Motor neuron (in vitro differentiated cells): ENCODE results near the gene WWOX. TPM values are rescaled to one million over a fixed set of nuclear protein-coding genes. Genes with fewer than 3 reads are reported as not detected.

Experiments used
- ATAC-seq, 8 experiments: fragments of 200-7000 bp; cut with Tn5 transposase; replicated peaks in 6 of 8; 2 replicates each; pipeline ENCODE4 v1.8.0; 2021; ENCODE audit warnings: mild to moderate bottlenecking in 8 of 8, moderate library complexity in 8 of 8
- H3K27ac ChIP-seq, 2 donors: fragments of 250-450 bp; sonication (Bioruptor Pico); 2 replicates each; pipeline ENCODE4 v1.9.0; 2021; ENCODE audit warnings: antibody characterized with exemption in 2 of 2, mild to moderate bottlenecking in 2 of 2, moderate library complexity in 1 of 2
- H3K4me1 ChIP-seq, 2 donors: fragments of 250-450 bp; sonication (Bioruptor Pico); replicated peaks in 1 of 2; 2 replicates each; pipeline ENCODE4 v1.6.1; 2021; ENCODE audit warnings: antibody characterized with exemption in 2 of 2, mild to moderate bottlenecking in 2 of 2, moderate library complexity in 1 of 2
- H3K4me3 ChIP-seq, 5 donors: fragments of 250-450 bp; sonication (Bioruptor Pico); 2 replicates each; pipeline ENCODE4 v1.9.0; 2021; ENCODE audit warnings: antibody characterized with exemption in 5 of 5, mild to moderate bottlenecking in 5 of 5, moderate library complexity in 4 of 5
- WGBS, 10 experiments: fragments of 450-650 bp; shearing (Covaris generic); methylation state at CpG; one replicate each; pipeline ENCODE4 v1.0.0; 2022; 5-methylcytosine and 5-hydroxymethylcytosine counted together
- in situ Hi-C, 9 experiments: fragments of 400-800 bp; cut with MboI; loops; one replicate each; pipeline ENCODE4 v1.15.0; 2021; ENCODE audit warnings: low sequenced_read_pairs in 9 of 9, low pct_unique_long_range_greater_than_20kb in 2 of 9; ENCODE audit not compliant: unreplicated experiment in 9 of 9
- total RNA-seq, 8 experiments: library from RNA; unstranded; fragments of 300-600 nt; gene quantifications; 2 replicates each; pipeline versions ENCODE4 v1.2.3 to v1.2.4, GENCODE V29; 2022

The WWOX gene
- total RNA-seq, 8 experiments from 2014 or later, result 10.3 to 27.8 (median 12.3) TPM

GRCh38 chr16:78130083-78130608, 30.7 kb downstream of the WWOX start:
- 0 to 100% (median 80%) methylated on average over 1 to 4 of the region's 4 CpGs; no CpG with 5 or more reads in 3 of the 10 experiments for WGBS, 10 experiments
- Histone ChIP-seq H3K4me3 (no peak overlapping the region), H3K4me1 (no peaks in the 10 kb centered on the region), H3K27ac (no peak overlapping the region)
- ATAC-seq, result no peak
- in situ Hi-C loops, result no loop called here

GRCh38 chr16:78130950-78131349, 31.5 kb downstream of the WWOX start:
- no peak for ATAC-seq
- Histone ChIP-seq H3K4me3 (no peak overlapping the region), H3K27ac (no peak overlapping the region), H3K4me1 (no peaks in the 10 kb centered on the region)
- in situ Hi-C loops, result no loop called here
- 74 to 100% (median 86%) methylated on average over 1 to 5 of the region's 5 CpGs; no CpG with 5 or more reads in 2 of the 10 experiments for WGBS, 10 experiments

- ATAC-seq, result no peak
- H3K27ac ChIP-seq, result no peak overlapping the region
- H3K4me3 ChIP-seq, result no peak overlapping the region
- H3K4me1 ChIP-seq, result no peaks in the 10 kb centered on the region
- WGBS, 10 experiments, result 25 to 100% (median 77%) methylated on average over 1 to 2 of the region's 2 CpGs; no CpG with 5 or more reads in 1 of the 10 experiments
- in situ Hi-C loops, result no loop called here
These were observed 34.5 kb downstream of the WWOX start for GRCh38 chr16:78133919-78134318.

GRCh38 chr16:78134944-78135619, 35.6 kb downstream of the WWOX start:
- WGBS, 10 experiments, result 42 to 100% (median 74%) methylated on average over 1 to 7 of the region's 7 CpGs; no CpG with 5 or more reads in 1 of the 10 experiments
- no peak overlapping the region for H3K27ac ChIP-seq
- no peaks in the 10 kb centered on the region for H3K4me1 ChIP-seq
- in situ Hi-C loops, result no loop called here
- ATAC-seq, result peak in 1 of 8 experiments; percentile 19
- H3K4me3 ChIP-seq, result no peak overlapping the region

GRCh38 chr16:78137179-78137578, 37.7 kb downstream of the WWOX start:
- 49 to 100% (median 95%) methylated on average over 1 to 11 of the region's 11 CpGs for WGBS, 10 experiments

GRCh38 chr16:78137782-78138616, 38.5 kb downstream of the WWOX start:
- in situ Hi-C loops, result no loop called here
- ATAC-seq, result no peak
- 36 to 98% (median 91%) methylated on average over 2 to 8 of the region's 8 CpGs for WGBS, 10 experiments
- Histone ChIP-seq H3K4me1 (no peaks in the 10 kb centered on the region), H3K4me3 (no peak overlapping the region), H3K27ac (no peak overlapping the region)

More at GRCh38 chr16:78137179-78137578, 37.7 kb downstream of the WWOX start:
- in situ Hi-C loops, result no loop called here
- Histone ChIP-seq H3K4me3 (no peak overlapping the region), H3K4me1 (no peaks in the 10 kb centered on the region), H3K27ac (no peak overlapping the region)
- no peak for ATAC-seq

GRCh38 chr16:78140818-78141466, 41.5 kb downstream of the WWOX start:
- H3K4me3 ChIP-seq, result no peak overlapping the region
- in situ Hi-C loops, result no loop called here
- no peaks in the 10 kb centered on the region for H3K4me1 ChIP-seq
- no peak overlapping the region for H3K27ac ChIP-seq
- 39 to 100% (median 80%) methylated on average over 2 to 5 of the region's 6 CpGs for WGBS, 10 experiments
- no peak for ATAC-seq

GRCh38 chr16:78142788-78143187, 43.3 kb downstream of the WWOX start:
- Histone ChIP-seq H3K27ac (no peak overlapping the region), H3K4me1 (peaks cover 3% of the 10 kb centered on the region in 2 donors), H3K4me3 (no peak overlapping the region)
- WGBS, 10 experiments, result 0 to 100% (median 84%) methylated on average over 1 of the region's 1 CpG; no CpG with 5 or more reads in 2 of the 10 experiments
- ATAC-seq, result peak in 2 of 8 experiments; percentile 28 to 77
- in situ Hi-C loops, result no loop called here

- H3K27ac ChIP-seq, result no peak overlapping the region
- no peak for ATAC-seq
- H3K4me1 ChIP-seq, result peaks cover 4 to 6% of the 10 kb centered on the region in 2 donors
- H3K4me3 ChIP-seq, result no peak overlapping the region
- WGBS, 10 experiments, result 63 to 100% (median 87%) methylated on average over 3 to 5 of the region's 5 CpGs; no CpG with 5 or more reads in 2 of the 10 experiments
- in situ Hi-C loops, result no loop called here
These were observed 47.4 kb downstream of the WWOX start for GRCh38 chr16:78146807-78147206.

GRCh38 chr16:78147911-78148401, 48.5 kb downstream of the WWOX start:
- no peak overlapping the region for H3K27ac ChIP-seq
- 35 to 76% (median 62%) methylated on average over 1 to 10 of the region's 10 CpGs; no CpG with 5 or more reads in 1 of the 10 experiments for WGBS, 10 experiments
- peaks cover 4 to 6% of the 10 kb centered on the region in 2 donors for H3K4me1 ChIP-seq
- H3K4me3 ChIP-seq, result no peak overlapping the region
- peak in 3 of 8 experiments; percentile 34 to 67 (median 59) for ATAC-seq
- in situ Hi-C loops, result no loop called here

- in situ Hi-C loops, result loop anchor here in 1 of 9 experiments (10.0 kb wide), 1 partner anchor 65 kb away; no protein-coding TSS in a partner anchor
- 20 to 100% (median 80%) methylated on average over 1 to 4 of the region's 6 CpGs; no CpG with 5 or more reads in 1 of the 10 experiments for WGBS, 10 experiments
- peaks cover 4 to 6% of the 10 kb centered on the region in 2 donors for H3K4me1 ChIP-seq
- ATAC-seq, result no peak
- no peak overlapping the region for H3K4me3 ChIP-seq
- H3K27ac ChIP-seq, result no peak overlapping the region
These were observed 50.8 kb downstream of the WWOX start for GRCh38 chr16:78150233-78150632.

GRCh38 chr16:78154729-78155461, 55.4 kb downstream of the WWOX start:
- 8 to 83% (median 65%) methylated on average over 1 to 3 of the region's 5 CpGs; no CpG with 5 or more reads in 2 of the 10 experiments for WGBS, 10 experiments
- no peaks in the 10 kb centered on the region for H3K4me1 ChIP-seq
- no peak overlapping the region for H3K27ac ChIP-seq
- H3K4me3 ChIP-seq, result no peak overlapping the region
- no peak for ATAC-seq
- in situ Hi-C loops, result loop anchor here in 1 of 9 experiments (10.0 kb wide), 1 partner anchor 60 kb away; no protein-coding TSS in a partner anchor
